NOMO-1 treated with dmso at 0.1 percent for 144 hours (cell line): ENCODE measurements around the gene SGK2.
"Not testable (repeated sequence)": the region's sequence is repeated elsewhere in the genome, so short reads cannot be mapped to it uniquely, and the experiment has no call there.

Experiments used
- DNase-seq: peaks from one replicate; lab custom pipeline; 2025; ENCODE audit not compliant: unreplicated experiment; lab: John Stamatoyannopoulos, UW

SGK2 gene

GRCh38 chr20:43590392-43591303, 31.8 kb downstream of the SGK2 start, which contains the start of gene IFT52:
Gene IFT52, plus strand, starts transcription at chr20:43590937. Its CDS starts 3,762 bp downstream, at chr20:43594699.
- peak; percentile 84 for DNase-seq

DNA sequence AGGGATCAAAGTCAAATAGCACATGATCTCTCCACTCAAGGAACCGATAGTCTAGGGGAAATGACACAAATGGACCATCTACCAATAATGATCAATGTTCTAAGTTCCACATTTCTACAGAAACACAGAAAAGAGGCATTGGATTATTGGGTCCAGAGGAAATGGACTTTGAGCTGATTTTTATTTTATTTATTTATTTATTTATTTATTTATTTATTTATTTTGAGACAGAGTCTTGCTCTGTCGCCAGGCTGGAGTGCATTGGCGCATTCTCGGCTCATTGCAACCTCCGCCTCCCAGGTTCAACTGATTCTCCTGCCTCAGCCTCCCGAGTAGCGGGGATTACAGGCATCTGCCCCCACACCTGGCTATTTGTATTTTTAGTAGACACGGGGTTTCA, 43.1 kb downstream of the SGK2 start:
- DNase-seq = not testable (repeated sequence)

- DNase-seq = no peak
Observed at GRCh38 chr20:43603124-43603523, 44.3 kb downstream of the SGK2 start.

DNA sequence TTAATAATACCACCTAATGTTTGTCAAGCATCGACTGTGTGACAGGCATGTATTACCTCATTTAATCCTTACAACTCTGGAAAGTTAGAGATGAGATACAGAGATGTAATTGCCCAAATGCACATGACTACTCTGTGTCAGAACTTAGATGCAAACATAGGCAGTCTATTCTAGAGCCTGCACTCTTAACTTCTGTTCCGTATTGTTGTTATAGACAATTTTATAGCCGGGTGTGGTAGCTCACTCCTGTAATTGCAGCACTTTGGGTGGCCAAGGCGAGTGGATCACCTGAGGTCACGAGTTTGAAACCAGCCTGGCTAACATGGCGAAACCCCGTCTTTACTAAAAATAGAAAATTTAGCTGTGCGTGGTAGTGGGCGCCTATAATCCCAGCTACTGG, 46.9 kb downstream of the SGK2 start:
- no peak for DNase-seq

DNA sequence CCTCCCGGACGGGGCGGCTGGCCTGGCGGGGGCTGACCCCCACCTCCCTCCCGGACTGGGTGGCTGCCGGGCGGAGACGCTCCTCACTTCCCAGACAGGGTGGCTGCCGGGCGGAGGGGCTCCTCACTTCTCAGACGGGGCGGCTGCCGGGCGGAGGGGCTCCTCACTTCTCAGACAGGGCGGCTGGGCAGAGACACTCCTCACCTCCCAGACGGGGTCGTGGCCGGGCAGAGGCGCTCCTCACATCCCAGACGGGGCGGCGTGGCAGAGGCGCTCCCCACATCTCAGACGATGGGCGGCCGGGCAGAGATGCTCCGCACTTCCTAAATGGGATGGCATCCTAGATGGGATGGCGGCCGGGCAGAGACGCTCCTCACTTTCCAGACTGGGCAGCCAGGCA, 48.5 kb downstream of the SGK2 start:
- not testable (repeated sequence) for DNase-seq

DNA sequence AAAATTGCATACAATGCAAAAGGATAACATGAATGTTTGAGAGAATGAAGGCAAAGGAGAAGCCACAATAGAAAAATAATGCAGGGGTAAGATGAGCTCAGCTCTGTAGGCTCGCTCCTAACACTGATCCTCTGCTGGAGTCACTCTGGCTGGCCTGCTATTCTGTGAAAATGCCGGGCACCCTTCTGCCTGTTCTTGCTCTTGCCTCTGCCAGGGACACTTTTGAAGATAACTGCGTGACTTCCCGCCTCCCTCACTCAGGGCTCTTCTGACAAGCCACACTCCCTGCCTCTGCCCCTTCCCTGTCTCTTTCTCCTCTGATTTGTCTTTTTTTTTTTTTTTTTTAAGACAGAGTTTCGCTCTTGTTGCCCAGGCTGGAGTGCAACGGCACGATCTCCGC, 72.8 kb downstream of the SGK2 start:
- DNase-seq = no peak
